ENCODE data around the gene CERS6. TPM values are rescaled to one million over a fixed set of nuclear protein-coding genes. Genes with fewer than 3 reads are reported as not detected.
"Not testable (repeated sequence)": the region's sequence is repeated elsewhere in the genome, so short reads cannot be mapped to it uniquely, and the experiment has no call there.

Gene CERS6
- total RNA-seq, 1 donor from 2014 or later = 27.7 TPM

DNA sequence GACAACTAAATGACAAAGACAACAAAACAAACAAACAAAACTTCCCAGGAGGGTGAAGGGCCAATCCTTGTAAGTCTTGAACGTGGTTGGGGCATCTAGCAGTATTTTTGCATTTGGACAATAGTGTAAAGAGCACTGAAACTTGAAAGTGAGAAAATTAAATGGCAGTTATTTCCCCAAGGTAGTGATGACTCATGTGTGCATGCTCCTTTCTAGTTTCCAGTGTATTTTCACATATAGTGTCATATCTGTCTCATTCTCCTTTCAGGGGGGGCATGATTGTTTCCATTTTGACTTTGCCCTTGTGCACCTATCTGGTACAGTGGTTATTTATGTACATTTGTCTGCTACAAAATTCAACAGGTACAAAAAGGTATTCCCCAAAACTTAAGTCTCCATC, 39.5 kb downstream of the CERS6 start:
- intact Hi-C loops (cut with DNase I) = no loop called here
- H3K9me3 ChIP-seq = no peaks in the 10 kb centered on the region
- no peaks in the 10 kb centered on the region for H3K36me3 ChIP-seq
- no peaks in the 10 kb centered on the region for H3K27me3 ChIP-seq
- no peak for DNase-seq (ENCODE audit: extremely low spot score in 2 of 2)
- H3K4me1 ChIP-seq = peaks cover 7% of the 10 kb centered on the region
- TF ChIP-seq, protein P1, sequence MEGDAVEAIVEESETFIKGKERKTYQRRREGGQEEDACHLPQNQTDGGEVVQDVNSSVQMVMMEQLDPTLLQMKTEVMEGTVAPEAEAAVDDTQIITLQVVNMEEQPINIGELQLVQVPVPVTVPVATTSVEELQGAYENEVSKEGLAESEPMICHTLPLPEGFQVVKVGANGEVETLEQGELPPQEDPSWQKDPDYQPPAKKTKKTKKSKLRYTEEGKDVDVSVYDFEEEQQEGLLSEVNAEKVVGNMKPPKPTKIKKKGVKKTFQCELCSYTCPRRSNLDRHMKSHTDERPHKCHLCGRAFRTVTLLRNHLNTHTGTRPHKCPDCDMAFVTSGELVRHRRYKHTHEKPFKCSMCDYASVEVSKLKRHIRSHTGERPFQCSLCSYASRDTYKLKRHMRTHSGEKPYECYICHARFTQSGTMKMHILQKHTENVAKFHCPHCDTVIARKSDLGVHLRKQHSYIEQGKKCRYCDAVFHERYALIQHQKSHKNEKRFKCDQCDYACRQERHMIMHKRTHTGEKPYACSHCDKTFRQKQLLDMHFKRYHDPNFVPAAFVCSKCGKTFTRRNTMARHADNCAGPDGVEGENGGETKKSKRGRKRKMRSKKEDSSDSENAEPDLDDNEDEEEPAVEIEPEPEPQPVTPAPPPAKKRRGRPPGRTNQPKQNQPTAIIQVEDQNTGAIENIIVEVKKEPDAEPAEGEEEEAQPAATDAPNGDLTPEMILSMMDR (IDR thresholded peaks at IDR 0.05) = no peak
- no peak for TF ChIP-seq POLR2A (IDR thresholded peaks at IDR 0.05)
- H3K27ac ChIP-seq = no peak overlapping the region
- no peak overlapping the region for H3K4me3 ChIP-seq

DNA sequence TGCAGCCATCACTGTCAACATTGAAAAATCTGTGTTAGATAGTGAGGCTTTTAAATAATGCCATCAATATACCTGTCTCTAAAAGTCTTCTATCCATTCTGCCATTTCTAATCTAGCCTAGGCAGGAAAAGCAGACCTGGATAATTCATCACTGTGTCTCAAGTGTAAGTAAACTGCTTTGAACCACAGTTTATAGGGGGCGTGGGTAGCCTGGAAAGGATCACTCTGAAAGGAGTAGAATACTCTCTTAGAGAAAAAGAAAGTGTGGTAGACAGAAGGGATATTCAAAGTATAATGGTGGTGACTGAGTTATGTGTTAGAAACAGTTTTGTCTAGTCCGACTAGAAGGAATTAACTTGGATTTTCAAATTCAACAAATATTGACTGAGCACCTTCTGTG, 40.8 kb downstream of the CERS6 start:
- TF ChIP-seq, protein P1 (IDR thresholded peaks at IDR 0.05) = no peak
- TF ChIP-seq POLR2AphosphoS5 (IDR thresholded peaks at IDR 0.05; ENCODE audit: insufficient read depth in 1 of 2, low read depth in 1 of 2) (no peak), POLR2A (IDR thresholded peaks at IDR 0.05) (no peak)
- Histone ChIP-seq H3K36me3 (no peaks in the 10 kb centered on the region), H3K9me3 (no peaks in the 10 kb centered on the region), H3K27me3 (no peaks in the 10 kb centered on the region), H3K4me3 (no peak overlapping the region), H3K27ac (no peak overlapping the region), H3K4me1 (no peaks in the 10 kb centered on the region)
- intact Hi-C loops (cut with DNase I) = no loop called here
- DNase-seq (ENCODE audit: extremely low spot score in 2 of 2) = no peak

DNA sequence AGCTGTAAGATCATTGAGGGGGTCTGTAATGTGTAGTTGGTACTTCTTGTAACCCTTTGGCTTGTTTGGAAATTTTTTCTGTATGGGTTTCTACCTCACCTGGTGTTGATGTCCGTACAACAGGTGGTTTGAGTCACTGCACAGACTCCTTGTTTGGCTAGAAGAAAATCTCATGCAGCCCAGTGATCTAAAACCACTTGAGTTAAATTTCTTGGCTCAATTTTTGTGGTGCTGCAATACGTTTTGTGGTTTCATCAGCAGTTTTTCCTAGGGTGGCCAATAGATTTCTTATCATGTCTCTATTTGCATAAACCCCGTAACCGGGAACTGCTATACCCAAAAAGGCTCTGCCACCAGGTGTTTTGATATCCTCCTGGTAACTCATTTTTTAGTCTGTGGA, 43.4 kb downstream of the CERS6 start:
- Histone ChIP-seq H3K27me3 (no peaks in the 10 kb centered on the region), H3K4me1 (no peaks in the 10 kb centered on the region), H3K27ac (no peak overlapping the region), H3K4me3 (no peak overlapping the region), H3K9me3 (no peaks in the 10 kb centered on the region), H3K36me3 (no peaks in the 10 kb centered on the region)
- TF ChIP-seq POLR2AphosphoS5 (IDR thresholded peaks at IDR 0.05; ENCODE audit: insufficient read depth in 1 of 2, low read depth in 1 of 2) (no peak), POLR2A (IDR thresholded peaks at IDR 0.05) (no peak)
- TF ChIP-seq, protein P1 (IDR thresholded peaks at IDR 0.05) = no peak
- no peak for DNase-seq (ENCODE audit: extremely low spot score in 2 of 2)
- intact Hi-C loops (cut with DNase I) = no loop called here

DNA sequence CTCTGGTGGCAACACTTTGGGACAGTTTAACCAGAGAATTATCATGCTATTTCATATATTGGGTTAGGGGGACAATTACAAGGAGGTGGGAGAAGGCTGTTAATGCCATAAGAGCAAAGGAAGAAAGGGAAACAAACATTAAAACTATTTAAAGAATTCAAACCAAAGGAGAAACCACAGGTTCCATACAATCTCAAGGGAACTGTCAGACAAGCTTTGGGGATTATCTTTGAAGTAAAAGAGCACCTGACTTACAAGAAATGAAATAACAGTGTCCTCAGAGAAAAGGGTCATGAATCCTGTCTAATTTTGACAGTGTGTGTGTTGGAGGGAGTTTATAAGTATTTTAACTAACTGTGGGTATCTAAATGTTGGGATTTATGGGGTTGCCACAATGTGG, 44.4 kb downstream of the CERS6 start:
- intact Hi-C loops (cut with DNase I) = no loop called here
- H3K4me3 ChIP-seq = no peak overlapping the region
- DNase-seq (ENCODE audit: extremely low spot score in 2 of 2) = no peak
- no peak for TF ChIP-seq POLR2A (IDR thresholded peaks at IDR 0.05)
- TF ChIP-seq, protein P1 (IDR thresholded peaks at IDR 0.05) = no peak
- no peak for TF ChIP-seq POLR2AphosphoS5 (IDR thresholded peaks at IDR 0.05; ENCODE audit: insufficient read depth in 1 of 2, low read depth in 1 of 2)
- no peaks in the 10 kb centered on the region for H3K27me3 ChIP-seq
- no peaks in the 10 kb centered on the region for H3K9me3 ChIP-seq
- no peaks in the 10 kb centered on the region for H3K4me1 ChIP-seq
- no peaks in the 10 kb centered on the region for H3K36me3 ChIP-seq
- no peak overlapping the region for H3K27ac ChIP-seq

DNA sequence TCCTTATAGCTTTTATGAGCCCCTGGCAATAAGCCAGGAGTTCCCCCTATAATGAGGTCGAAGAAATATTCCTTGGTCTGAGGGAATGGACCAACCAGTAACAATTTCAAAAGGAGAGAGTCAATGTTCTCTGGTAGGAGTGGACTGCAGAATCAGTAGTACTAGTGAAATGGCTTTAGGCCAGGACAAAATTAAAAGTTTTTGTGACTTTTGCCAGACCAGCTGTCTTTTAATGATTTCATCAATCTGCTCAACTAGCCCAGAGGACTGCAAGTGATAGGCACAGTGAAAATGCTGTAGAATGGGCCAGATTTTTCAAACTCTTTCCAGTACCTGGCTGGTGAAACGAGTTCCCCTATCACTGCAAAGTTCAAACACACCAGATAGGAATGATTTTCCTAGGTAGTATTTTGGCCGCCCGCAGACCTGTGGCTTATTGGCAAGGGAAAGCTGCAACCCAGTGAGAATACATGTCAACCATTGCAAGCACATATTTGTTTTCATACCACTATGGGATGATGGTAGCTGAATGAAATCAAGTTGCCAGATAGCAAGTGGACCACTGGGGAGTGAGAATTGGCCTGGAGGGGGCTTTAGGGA, 45.5 kb downstream of the CERS6 start:
- intact Hi-C loops (cut with DNase I) = no loop called here
- Histone ChIP-seq H3K36me3 (no peaks in the 10 kb centered on the region), H3K4me3 (no peak overlapping the region), H3K9me3 (no peaks in the 10 kb centered on the region), H3K4me1 (no peaks in the 10 kb centered on the region), H3K27me3 (no peaks in the 10 kb centered on the region), H3K27ac (no peak overlapping the region)
- no peak for DNase-seq (ENCODE audit: extremely low spot score in 2 of 2)
- TF ChIP-seq POLR2A (IDR thresholded peaks at IDR 0.05) (no peak), POLR2AphosphoS5 (IDR thresholded peaks at IDR 0.05; ENCODE audit: insufficient read depth in 1 of 2, low read depth in 1 of 2) (no peak)
- TF ChIP-seq, protein P1 (IDR thresholded peaks at IDR 0.05) = no peak

DNA sequence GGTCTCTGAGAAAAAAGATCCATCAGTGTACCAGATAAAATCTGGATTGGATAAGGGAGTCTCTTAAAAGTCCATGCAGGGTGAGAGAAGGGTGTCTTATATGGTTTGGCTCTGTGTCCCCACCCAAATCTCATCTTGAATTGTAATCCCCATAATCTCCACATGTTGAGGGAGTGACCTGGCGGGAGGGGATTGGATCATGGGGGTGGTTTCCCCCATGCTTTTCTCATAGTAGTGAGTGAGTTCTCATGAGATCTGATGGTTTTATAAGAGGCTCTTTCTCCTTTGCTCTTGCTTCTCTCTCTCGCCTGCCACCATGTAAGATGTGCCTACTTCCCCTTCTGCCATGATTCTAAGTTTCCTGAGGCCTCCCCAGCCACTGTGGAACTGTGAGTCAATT, 46.8 kb downstream of the CERS6 start:
- H3K4me3 ChIP-seq; H3K27me3 ChIP-seq; H3K36me3 ChIP-seq; intact Hi-C loops (cut with DNase I); DNase-seq (ENCODE audit: extremely low spot score in 2 of 2); H3K9me3 ChIP-seq; H3K27ac ChIP-seq; H3K4me1 ChIP-seq: not testable (repeated sequence)
